HFFc6 (cell line): ENCODE results near the gene CARMIL1. TPM values are rescaled to one million over a fixed set of nuclear protein-coding genes. Genes with fewer than 3 reads are reported as not detected.

Experiments
- DNase-seq: peaks from one replicate; pipeline ENCODE4 v3.0.0-alpha.2; 2018
- H3K27ac Mint-ChIP-seq: 2 replicates; pipeline ENCODE4 v1.8.0; 2020; ENCODE audit warnings: mild to moderate bottlenecking, mixed read lengths
- H3K27me3 Mint-ChIP-seq: 2 replicates; pipeline ENCODE4 v1.8.0; 2021; ENCODE audit warnings: mild to moderate bottlenecking, moderate library complexity, mixed read lengths; ENCODE audit not compliant: insufficient read depth
- H3K36me3 Mint-ChIP-seq: 2 replicates; pipeline ENCODE4 v1.8.0; 2021; ENCODE audit warnings: low read depth, mixed read lengths
- H3K4me1 Mint-ChIP-seq: 2 replicates; pipeline ENCODE4 v1.8.0; 2020; ENCODE audit warnings: low read depth, mixed read lengths
- H3K4me3 Mint-ChIP-seq: 2 replicates; pipeline ENCODE4 v1.8.0; 2020; ENCODE audit warnings: mild to moderate bottlenecking, moderate library complexity, mixed read lengths
- H3K9me3 Mint-ChIP-seq: 2 replicates; pipeline ENCODE4 v1.8.0; 2020; ENCODE audit warnings: mild to moderate bottlenecking, mixed read lengths
- total RNA-seq, 6 experiments: library from RNA; stranded (reverse); fragmentation: NEBNext Ultra II Directional; extraction: Animal tissue kit (Norgen Biotek cat#: 25700); gene quantifications; 2 replicates in 1 of 6; 3 replicates in 5 of 6; pipeline ENCODE4 v1.2.3, GENCODE V29; 2021
- TF ChIP-seq, protein P1 (sequence below): fragments of 200-600 bp; sonication (generic); IDR thresholded peaks from 2 replicates; pipeline ENCODE4 v1.5.0; 2021; ENCODE audit warnings: antibody characterized with exemption, mild to moderate bottlenecking

Gene CARMIL1
- total RNA-seq, 6 experiments from 2014 or later, result 12.2 to 15.6 (median 13.7) TPM

DNA sequence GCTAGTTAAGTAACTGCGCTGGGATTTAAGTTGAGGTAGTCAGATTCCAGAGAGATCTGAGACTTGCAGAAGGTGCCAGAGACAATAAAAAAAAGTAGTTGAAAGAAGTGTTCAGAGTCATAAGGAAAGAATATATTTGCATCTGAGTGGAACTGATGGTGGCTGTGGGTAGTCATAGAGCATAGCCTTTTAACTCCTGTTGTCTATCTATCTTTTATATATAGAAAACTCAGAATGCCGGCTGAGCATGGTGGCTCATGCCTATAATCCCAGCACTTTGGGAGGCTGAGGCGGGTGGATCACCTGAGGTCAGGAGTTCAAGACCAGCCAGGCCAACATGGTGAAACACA is 62.0 kb downstream of the CARMIL1 start:
- peaks cover 6% of the 10 kb centered on the region for H3K4me1 Mint-ChIP-seq
- no peak overlapping the region for H3K4me3 Mint-ChIP-seq
- H3K9me3 Mint-ChIP-seq, result no peaks in the 10 kb centered on the region
- H3K27me3 Mint-ChIP-seq, result no peaks in the 10 kb centered on the region
- TF ChIP-seq, protein P1, sequence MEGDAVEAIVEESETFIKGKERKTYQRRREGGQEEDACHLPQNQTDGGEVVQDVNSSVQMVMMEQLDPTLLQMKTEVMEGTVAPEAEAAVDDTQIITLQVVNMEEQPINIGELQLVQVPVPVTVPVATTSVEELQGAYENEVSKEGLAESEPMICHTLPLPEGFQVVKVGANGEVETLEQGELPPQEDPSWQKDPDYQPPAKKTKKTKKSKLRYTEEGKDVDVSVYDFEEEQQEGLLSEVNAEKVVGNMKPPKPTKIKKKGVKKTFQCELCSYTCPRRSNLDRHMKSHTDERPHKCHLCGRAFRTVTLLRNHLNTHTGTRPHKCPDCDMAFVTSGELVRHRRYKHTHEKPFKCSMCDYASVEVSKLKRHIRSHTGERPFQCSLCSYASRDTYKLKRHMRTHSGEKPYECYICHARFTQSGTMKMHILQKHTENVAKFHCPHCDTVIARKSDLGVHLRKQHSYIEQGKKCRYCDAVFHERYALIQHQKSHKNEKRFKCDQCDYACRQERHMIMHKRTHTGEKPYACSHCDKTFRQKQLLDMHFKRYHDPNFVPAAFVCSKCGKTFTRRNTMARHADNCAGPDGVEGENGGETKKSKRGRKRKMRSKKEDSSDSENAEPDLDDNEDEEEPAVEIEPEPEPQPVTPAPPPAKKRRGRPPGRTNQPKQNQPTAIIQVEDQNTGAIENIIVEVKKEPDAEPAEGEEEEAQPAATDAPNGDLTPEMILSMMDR, result no peak
- H3K36me3 Mint-ChIP-seq, result no peaks in the 10 kb centered on the region
- no peak for DNase-seq
- H3K27ac Mint-ChIP-seq, result no peak overlapping the region

DNA sequence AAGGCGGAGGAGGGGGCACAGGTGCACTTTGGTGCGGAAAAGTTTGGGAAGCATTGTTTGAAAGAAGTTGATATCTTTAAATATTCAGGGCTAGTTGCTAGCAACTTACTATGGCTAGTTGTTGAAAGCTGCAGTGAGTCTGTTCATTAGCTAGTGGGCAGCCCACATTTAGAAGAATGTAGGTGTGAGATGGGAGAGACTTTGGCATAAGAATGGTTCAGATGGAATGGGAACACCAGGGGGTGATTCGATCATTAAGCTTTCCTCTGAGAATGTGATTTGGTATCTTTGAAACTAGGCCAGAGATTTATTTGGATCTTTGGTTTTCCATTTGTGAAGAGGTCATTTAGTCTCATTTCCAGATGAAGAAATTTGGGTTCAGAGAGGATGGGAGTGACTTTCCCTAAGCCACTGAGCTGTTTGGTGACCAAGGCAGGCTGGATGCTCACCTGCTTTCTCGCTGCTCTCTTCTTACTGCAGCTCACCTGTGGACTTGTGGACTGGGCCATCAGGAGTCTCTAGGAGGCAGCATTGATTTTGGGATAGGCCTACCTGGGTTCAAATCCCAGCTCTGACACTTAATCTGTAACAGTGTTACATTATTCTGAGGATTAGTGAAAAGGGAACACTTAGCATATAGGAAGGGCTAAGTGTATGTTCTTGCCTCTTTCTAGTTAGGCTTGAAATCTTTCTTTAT is 62.9 kb downstream of the CARMIL1 start:
- Mint-ChIP-seq H3K27me3 (no peaks in the 10 kb centered on the region), H3K27ac (no peak overlapping the region), H3K9me3 (no peaks in the 10 kb centered on the region), H3K4me3 (no peak overlapping the region), H3K36me3 (no peaks in the 10 kb centered on the region), H3K4me1 (peaks cover 5% of the 10 kb centered on the region)
- DNase-seq, result no peak
- TF ChIP-seq, protein P1, result no peak

DNA sequence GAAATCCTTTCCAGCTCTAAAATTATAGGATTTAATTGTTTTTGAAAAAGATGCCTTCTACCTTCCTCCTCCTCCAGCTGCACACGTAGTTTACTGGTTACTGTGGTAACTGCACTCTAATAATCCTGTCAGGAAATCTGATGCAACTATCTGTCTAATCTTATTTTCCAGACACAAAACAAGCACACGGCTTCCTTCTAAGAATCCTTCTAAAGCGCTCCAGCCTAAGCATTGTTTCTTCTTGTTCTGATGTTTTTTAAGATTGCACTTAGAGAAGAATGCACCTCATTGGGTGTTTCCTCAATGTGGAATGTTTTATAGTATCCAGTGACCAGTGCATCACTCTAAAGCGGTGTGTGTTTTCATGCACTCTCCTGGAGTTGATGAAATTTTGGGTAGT is 63.6 kb downstream of the CARMIL1 start:
- Mint-ChIP-seq H3K36me3 (no peaks in the 10 kb centered on the region), H3K27ac (no peak overlapping the region), H3K27me3 (no peaks in the 10 kb centered on the region), H3K9me3 (no peaks in the 10 kb centered on the region), H3K4me3 (no peak overlapping the region), H3K4me1 (no peaks in the 10 kb centered on the region; the same call in none of the 2 replicates)
- TF ChIP-seq, protein P1, result no peak
- DNase-seq, result peak; percentile 19

DNA sequence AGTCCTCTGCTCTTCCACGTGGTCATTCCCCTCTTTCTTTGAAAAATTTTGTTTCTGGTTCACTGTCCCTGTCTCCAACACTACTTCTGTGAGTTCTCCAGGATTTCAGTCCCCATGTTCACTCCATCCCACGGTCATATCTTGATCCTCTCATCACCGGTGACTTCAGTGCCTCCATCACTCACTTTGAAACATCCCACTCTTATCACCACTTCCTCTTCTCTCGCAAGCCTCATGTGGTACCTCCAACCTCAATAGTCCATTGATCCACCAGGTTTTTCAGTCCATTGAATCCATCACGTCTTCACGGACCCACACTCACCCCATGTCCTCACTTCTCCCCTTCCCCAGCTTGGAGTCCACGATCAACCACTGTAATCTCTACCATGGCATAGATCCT is 64.8 kb downstream of the CARMIL1 start:
- Mint-ChIP-seq H3K27ac (no peak overlapping the region), H3K9me3 (no peaks in the 10 kb centered on the region), H3K27me3 (no peaks in the 10 kb centered on the region), H3K4me1 (no peaks in the 10 kb centered on the region; the same call in none of the 2 replicates), H3K4me3 (no peak overlapping the region), H3K36me3 (no peaks in the 10 kb centered on the region)
- TF ChIP-seq, protein P1, result no peak
- DNase-seq, result no peak

DNA sequence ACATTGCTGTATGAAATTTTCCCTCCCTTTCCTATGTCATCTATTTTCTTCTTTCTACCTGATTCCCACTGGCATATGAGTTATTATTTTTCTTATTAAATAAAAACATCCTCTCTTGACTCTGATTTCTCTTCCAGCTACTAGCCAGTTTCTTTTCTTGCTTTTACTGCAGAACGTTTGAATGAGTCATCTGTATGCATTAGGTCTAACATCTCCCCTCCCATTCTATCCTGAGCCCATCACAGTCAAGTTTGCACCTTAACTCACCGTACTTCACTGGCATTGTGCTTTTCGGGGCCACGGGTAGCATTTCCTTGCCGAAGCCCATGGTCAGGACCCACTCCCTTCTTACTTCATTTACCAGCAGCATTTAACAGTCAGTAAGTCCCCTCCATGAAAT is 65.7 kb downstream of the CARMIL1 start:
- Mint-ChIP-seq H3K4me1 (no peaks in the 10 kb centered on the region; the same call in none of the 2 replicates), H3K9me3 (no peaks in the 10 kb centered on the region), H3K27ac (no peak overlapping the region), H3K36me3 (no peaks in the 10 kb centered on the region), H3K4me3 (no peak overlapping the region), H3K27me3 (no peaks in the 10 kb centered on the region)
- DNase-seq, result no peak
- TF ChIP-seq, protein P1, result no peak

DNA sequence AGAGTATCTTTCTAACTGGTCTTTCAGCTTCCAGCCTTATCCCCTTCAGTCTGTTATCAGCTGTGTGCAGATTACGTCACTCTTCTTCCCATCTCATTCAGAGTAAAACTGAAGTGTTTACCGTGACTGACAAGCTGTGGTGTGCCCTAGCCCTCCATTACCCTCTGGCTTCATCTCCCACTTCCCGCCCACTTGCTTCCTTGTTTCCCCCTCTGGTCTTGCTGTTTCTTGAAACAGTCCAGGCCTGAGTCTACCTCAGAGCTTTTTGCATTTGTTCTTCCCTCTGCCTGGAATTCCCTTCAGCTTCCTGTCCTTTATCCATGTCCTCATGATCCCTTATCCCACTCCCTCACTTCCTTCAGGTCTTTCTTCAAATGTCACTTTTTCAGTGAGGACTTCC is 66.9 kb downstream of the CARMIL1 start:
- H3K27ac Mint-ChIP-seq, result no peak overlapping the region

More for the DNA sequence above, 66.9 kb downstream of the CARMIL1 start:
- H3K4me1 Mint-ChIP-seq, result peaks cover 7% of the 10 kb centered on the region
- H3K27me3 Mint-ChIP-seq, result no peaks in the 10 kb centered on the region
- TF ChIP-seq, protein P1, result no peak
- no peaks in the 10 kb centered on the region for H3K9me3 Mint-ChIP-seq
- H3K36me3 Mint-ChIP-seq, result no peaks in the 10 kb centered on the region
- H3K4me3 Mint-ChIP-seq, result no peak overlapping the region
- no peak for DNase-seq
